NK-92 treated with Interleukin-12 subunit alpha and Interleukin-12 subunit beta, amount 100 ng/mL, for 24 hours (cell line): ENCODE results near the gene C14orf119.

Experiments
- DNase-seq: peaks from one replicate; lab custom pipeline; 2025; lab: John Stamatoyannopoulos, UW

Gene C14orf119

DNA sequence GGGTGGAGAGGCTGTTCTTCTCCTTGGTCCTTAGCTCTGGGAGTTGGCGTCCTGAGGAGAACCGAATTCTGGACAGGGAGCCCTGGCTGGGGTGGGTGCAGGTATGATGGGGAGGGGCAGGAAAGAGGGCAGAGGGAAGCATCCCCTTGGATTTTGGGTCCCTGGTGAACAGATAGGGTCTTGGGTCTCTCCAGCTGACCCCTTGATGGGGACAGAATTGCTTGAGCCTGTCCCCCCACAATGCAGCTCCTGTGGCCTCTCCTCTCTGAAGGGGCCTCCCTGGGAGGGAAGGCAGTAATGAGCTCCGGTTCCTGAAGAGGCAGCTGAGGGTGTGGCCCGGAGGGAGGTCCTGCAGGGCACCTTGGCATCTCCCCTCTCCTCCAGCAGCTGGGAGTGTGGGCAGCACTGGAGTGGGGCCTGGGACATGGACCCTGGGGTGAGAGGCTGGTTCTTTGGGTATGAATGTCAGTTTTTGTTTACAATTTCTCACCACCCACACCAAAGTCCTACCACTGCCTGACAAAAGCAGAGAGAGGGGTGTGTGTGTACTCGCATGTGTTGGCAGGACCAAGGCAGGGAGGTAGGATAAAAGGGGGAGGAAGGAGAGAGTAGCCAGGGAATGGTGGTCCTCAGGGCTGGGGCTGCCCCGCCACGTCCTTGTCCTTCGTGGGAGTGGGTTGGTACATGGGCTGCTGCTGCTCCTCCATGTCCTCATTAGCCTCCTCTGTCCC lies 31.4 kb downstream of the C14orf119 start:
- no peak for DNase-seq

GRCh38 chr14:23127861-23128260 lies 32.6 kb downstream of the C14orf119 start:
- DNase-seq = no peak

DNA sequence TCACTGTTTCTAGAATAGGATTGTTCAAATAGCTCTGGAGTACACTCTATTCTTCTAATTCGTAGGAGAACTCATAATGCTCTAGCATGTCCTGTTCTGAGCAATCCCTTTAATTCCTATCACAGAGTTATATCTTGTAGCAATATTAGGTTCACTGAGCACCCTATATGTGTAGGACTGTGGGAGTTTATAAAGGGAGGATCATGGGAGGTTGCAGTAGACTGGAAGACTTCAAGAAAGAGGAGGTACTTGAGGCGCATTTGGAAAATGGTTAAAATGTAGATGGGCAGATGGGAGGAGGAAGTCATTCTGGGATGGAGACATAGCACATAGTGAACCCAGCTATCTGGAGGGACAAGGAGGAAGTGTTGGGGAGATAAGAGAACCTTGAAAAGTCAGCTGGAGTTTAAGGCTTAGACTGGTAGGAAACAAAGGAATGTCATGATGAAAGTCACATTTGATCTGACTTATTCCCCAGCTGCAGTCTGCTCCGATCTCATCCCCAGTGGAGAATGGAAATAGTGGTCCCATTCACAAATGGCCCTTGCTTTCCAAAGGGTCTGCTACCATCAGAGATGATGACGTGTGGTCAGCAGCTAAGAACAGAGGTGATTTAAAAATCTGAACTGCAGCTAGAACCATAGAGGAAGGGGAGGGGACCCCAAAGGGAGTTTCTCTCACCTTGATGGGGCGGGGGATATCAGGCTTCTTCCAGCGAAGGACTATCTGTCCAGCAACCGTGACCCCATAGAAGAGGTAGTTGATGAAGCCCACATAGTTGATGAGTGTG lies 33.9 kb downstream of the C14orf119 start:
- no peak for DNase-seq

- no peak for DNase-seq
Observed at GRCh38 chr14:23129759-23130316, 34.5 kb downstream of the C14orf119 start.

- no peak for DNase-seq
Observed at GRCh38 chr14:23130871-23131270, 35.6 kb downstream of the C14orf119 start.

DNA sequence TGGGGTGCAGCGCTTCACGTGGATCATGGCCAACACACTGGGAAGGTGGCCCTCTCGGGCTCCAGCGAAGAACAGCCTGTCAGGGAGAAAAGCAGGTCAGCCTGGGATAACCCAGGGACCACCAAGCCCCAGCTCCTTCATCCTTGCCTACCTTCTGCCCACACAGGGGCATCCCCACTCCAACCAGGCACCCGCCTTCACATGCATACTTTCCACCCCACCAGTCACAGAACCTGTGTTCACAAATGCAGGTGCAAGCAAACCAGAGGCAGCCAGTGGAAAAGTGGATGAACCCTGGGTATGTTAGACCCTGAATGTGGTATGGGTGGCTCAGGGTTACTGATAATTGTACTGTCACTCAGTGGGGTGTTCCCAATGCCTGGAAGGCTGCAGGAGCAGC lies 36.2 kb downstream of the C14orf119 start:
- DNase-seq = no peak

GRCh38 chr14:23132970-23133369 lies 37.7 kb downstream of the C14orf119 start:
- DNase-seq = no peak

DNA sequence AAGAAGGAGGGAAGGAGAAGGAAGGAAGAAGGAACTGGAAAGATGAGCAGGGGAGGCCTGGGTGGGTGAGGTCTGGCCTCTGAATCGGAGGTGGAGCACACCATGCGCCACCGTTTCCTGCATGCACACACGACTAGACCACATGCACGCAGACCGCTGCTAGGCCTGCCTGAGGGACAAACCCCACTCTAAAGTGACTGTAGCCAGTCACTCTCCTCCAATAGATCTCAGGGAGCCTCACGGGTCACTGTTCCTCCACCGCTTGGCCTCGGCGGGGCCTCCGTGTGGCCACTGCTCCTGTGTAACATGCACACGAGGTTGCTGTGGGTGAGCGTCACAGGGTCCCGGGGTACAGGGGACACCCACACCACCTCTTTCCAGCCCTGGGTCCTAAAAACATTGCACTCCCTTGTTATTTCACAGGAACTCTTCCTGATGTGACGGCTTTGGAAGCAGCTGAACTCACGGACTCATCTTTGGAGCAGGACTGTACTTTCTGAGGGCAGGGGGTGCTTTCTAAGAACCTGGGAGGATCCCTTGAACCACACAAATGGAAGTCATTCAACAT lies 41.3 kb downstream of the C14orf119 start:
- DNase-seq = no peak

DNA sequence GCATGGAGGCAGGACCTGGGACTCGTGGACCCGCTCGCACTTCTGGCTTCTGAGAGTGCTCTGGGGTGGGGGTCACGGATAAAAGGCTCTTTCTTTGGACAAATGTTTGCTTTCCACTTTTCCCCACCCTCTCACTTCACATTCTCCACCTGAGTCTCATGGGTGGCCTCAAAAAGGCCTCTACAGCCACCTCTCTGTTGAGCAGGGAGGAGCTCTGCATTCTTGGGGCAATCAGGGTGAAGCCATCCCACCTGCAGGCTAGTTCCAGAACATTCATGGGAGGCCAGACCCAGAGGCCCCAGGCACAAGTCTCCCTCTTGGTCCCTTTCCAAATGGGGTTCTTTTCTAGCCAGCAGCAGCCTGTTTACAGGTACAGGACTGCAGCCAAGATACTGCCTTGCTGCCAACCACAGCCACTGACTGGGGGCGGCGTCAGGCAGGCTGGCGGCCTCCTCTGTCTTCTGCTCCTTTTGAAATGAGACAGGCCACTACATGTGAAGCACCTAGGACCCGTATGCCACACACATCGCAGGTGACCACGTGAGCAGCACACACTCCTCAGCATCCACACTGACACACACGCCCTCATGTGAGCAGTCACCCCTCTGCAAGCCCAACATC lies 42.0 kb downstream of the C14orf119 start:
- no peak for DNase-seq

GRCh38 chr14:23137813-23138535 lies 42.7 kb downstream of the C14orf119 start:
- no peak for DNase-seq

- DNase-seq = no peak
Observed at GRCh38 chr14:23139874-23140273, 44.6 kb downstream of the C14orf119 start.

GRCh38 chr14:23140371-23140770 lies 45.1 kb downstream of the C14orf119 start:
- DNase-seq = no peak

GRCh38 chr14:23141706-23142444 lies 46.6 kb downstream of the C14orf119 start:
- DNase-seq = no peak

GRCh38 chr14:23142826-23143225 lies 47.5 kb downstream of the C14orf119 start:
- DNase-seq = no peak

DNA sequence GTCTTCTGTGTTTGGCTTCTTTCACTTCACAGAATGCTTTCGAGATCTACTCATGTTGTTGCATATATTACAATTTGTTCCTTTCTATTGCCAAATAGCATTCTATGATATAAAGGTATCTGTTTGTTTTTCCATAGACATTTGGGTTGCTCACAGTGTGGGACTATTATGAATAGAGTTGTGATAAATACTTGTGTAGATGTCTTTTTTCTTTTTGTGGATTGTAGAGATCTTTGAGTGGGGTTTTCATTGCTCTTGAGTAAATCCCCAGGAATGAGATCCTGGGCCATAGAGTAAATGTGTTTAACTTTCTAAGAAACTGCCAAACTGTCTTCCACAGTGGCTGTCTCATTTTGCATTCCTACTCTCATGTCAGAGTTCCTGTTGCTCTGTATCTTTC lies 48.6 kb downstream of the C14orf119 start:
- DNase-seq = no peak

DNA sequence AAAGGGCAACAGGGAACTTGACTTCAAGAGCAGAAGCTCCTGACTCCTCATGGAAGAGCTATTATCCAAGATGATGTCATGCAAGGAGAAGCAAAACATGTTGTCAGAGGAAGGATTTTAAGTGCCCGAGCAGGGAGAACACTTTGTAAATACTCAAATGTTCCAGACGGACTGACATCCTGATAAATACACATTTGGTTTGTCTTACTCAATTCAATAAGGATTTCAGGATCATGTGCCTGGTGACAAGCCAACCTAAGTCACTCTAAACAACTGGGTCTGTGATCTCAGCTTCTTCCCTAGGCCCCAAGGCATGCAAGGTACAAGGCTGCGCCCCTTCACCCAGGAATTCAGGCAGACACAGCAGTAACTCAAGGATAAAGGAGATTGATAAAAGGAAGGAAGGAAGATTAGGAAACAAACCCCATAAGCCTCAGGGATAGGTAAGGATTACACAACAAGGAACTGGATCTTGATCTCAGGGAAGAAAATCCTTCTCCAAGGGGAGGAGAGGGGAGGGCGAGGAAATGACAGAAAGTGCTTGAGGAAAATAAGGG lies 50.6 kb downstream of the C14orf119 start:
- no peak for DNase-seq

GRCh38 chr14:23146351-23146910 lies 51.1 kb downstream of the C14orf119 start:
- DNase-seq = no peak

DNA sequence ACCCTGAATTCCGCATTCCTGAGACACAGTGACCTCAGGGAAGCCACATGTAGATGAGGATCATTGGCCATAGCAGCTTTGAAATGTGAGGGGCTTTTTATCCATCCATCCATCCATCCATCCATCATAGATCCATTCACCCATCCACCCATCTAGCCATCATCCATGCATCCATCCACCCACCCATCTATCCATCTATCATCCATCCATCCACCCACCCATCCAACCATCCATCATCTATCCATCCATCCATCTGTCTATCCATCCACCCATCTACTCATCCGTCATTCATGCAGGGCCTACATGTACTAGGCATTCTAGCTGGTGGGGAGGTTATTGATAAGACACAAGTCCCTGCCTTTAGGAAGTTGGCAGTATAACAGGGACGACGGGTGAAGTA lies 51.7 kb downstream of the C14orf119 start:
- no peak for DNase-seq

- no peak for DNase-seq
Observed at GRCh38 chr14:23147676-23148075, 52.4 kb downstream of the C14orf119 start.

- DNase-seq = no peak
Observed at GRCh38 chr14:23148591-23149249, 53.4 kb downstream of the C14orf119 start.
